ENCODE results near the gene RYR3.

Gene RYR3

GRCh38 chr15:33639051-33639450, 328.3 kb downstream of the RYR3 start:
- Histone ChIP-seq H2AFZ (ENCODE audit: low read length) (peak overlapping the region; percentile 72; the same call in 1 of the 2 replicates), H3K4me1 (ENCODE audit: insufficient read depth, low read length, poor library complexity, severe bottlenecking) (peaks cover 24% of the 10 kb centered on the region), H3K9me2 (replicated peaks; ENCODE audit: low read depth, low read length) (no peaks in the 10 kb centered on the region), H3K9ac (ENCODE audit: low read depth, low read length, poor library complexity, severe bottlenecking) (peak overlapping the region; percentile 60), H4K20me1 (ENCODE audit: insufficient read depth, low read length, poor library complexity, severe bottlenecking) (no peaks in the 10 kb centered on the region), H3K27me3 (ENCODE audit: insufficient read depth, low read length, poor library complexity, severe bottlenecking) (no peaks in the 10 kb centered on the region), H3K36me3 (ENCODE audit: insufficient read depth, low read length) (no peaks in the 10 kb centered on the region), H3K4me3 (ENCODE audit: low read length, poor library complexity, severe bottlenecking) (peak overlapping the region; percentile 50), H3K4me2 (ENCODE audit: low read depth, low read length, poor library complexity, severe bottlenecking) (peak overlapping the region; percentile 69), H3K9me3 (ENCODE audit: insufficient read depth, low read depth, low read length) (no peaks in the 10 kb centered on the region), H3K79me2 (ENCODE audit: insufficient read depth, low read length) (no peaks in the 10 kb centered on the region), H3F3A (ENCODE audit: low read depth) (peaks cover 6% of the 10 kb centered on the region; the same call in 1 of the 2 replicates)
- no peak for TF ChIP-seq EZH2phosphoT487 (IDR thresholded peaks at IDR 0.05; ENCODE audit: borderline replicate concordance)
- no peak for TF ChIP-seq CTCF (conservative IDR thresholded peaks at IDR 0.05; ENCODE audit: low read length)

- Histone ChIP-seq H3K4me3 (ENCODE audit: low read length, poor library complexity, severe bottlenecking) (peak overlapping the region; percentile 50), H3K4me2 (ENCODE audit: low read depth, low read length, poor library complexity, severe bottlenecking) (peak overlapping the region; percentile 69), H3K36me3 (ENCODE audit: insufficient read depth, low read length) (no peaks in the 10 kb centered on the region), H3K27me3 (ENCODE audit: insufficient read depth, low read length, poor library complexity, severe bottlenecking) (no peaks in the 10 kb centered on the region), H2AFZ (ENCODE audit: low read length) (peak overlapping the region; percentile 72), H3K4me1 (ENCODE audit: insufficient read depth, low read length, poor library complexity, severe bottlenecking) (peaks cover 24% of the 10 kb centered on the region), H3K9ac (ENCODE audit: low read depth, low read length, poor library complexity, severe bottlenecking) (peak overlapping the region; percentile 60), H3K9me3 (ENCODE audit: insufficient read depth, low read depth, low read length) (no peaks in the 10 kb centered on the region), H3K9me2 (replicated peaks; ENCODE audit: low read depth, low read length) (no peaks in the 10 kb centered on the region), H4K20me1 (ENCODE audit: insufficient read depth, low read length, poor library complexity, severe bottlenecking) (no peaks in the 10 kb centered on the region), H3K79me2 (ENCODE audit: insufficient read depth, low read length) (no peaks in the 10 kb centered on the region), H3F3A (ENCODE audit: low read depth) (peaks cover 6% of the 10 kb centered on the region; the same call in 1 of the 2 replicates)
- no peak for TF ChIP-seq EZH2phosphoT487 (IDR thresholded peaks at IDR 0.05; ENCODE audit: borderline replicate concordance)
- TF ChIP-seq CTCF (conservative IDR thresholded peaks at IDR 0.05; ENCODE audit: low read length) = no peak
Observed at GRCh38 chr15:33639456-33639855, 328.7 kb downstream of the RYR3 start.

GRCh38 chr15:33639978-33640377, 329.2 kb downstream of the RYR3 start:
- Histone ChIP-seq H3K9me3 (ENCODE audit: insufficient read depth, low read depth, low read length) (no peaks in the 10 kb centered on the region), H3K27me3 (ENCODE audit: insufficient read depth, low read length, poor library complexity, severe bottlenecking) (no peaks in the 10 kb centered on the region), H2AFZ (ENCODE audit: low read length) (peak overlapping the region; percentile 72), H4K20me1 (ENCODE audit: insufficient read depth, low read length, poor library complexity, severe bottlenecking) (no peaks in the 10 kb centered on the region), H3K9ac (ENCODE audit: low read depth, low read length, poor library complexity, severe bottlenecking) (peak overlapping the region; percentile 60), H3K36me3 (ENCODE audit: insufficient read depth, low read length) (no peaks in the 10 kb centered on the region), H3K4me1 (ENCODE audit: insufficient read depth, low read length, poor library complexity, severe bottlenecking) (peaks cover 24% of the 10 kb centered on the region), H3K9me2 (replicated peaks; ENCODE audit: low read depth, low read length) (no peaks in the 10 kb centered on the region), H3K4me2 (ENCODE audit: low read depth, low read length, poor library complexity, severe bottlenecking) (peak overlapping the region; percentile 69), H3K79me2 (ENCODE audit: insufficient read depth, low read length) (no peaks in the 10 kb centered on the region), H3K4me3 (ENCODE audit: low read length, poor library complexity, severe bottlenecking) (peak overlapping the region; percentile 50), H3F3A (ENCODE audit: low read depth) (peaks cover 6% of the 10 kb centered on the region; the same call in 1 of the 2 replicates)
- TF ChIP-seq CTCF (conservative IDR thresholded peaks at IDR 0.05; ENCODE audit: low read length) (peak; percentile 39), EZH2phosphoT487 (IDR thresholded peaks at IDR 0.05; ENCODE audit: borderline replicate concordance) (no peak)
